ENCODE results near the gene CFAP251. TPM values are rescaled to one million over a fixed set of nuclear protein-coding genes. Genes with fewer than 3 reads are reported as not detected.
A peak's percentile ranks its signal among the peaks of the same experiment; 100 is the strongest.
"Not testable (repeated sequence)": the region's sequence is repeated elsewhere in the genome, so short reads cannot be mapped to it uniquely, and the experiment has no call there.

The CFAP251 gene
- total RNA-seq, 1 experiment from 2014 or later = 23.5 TPM

GRCh38 chr12:122032580-122032979, 114.2 kb downstream of the CFAP251 start:
- intact Hi-C loops (cut with micrococcal nuclease) = no loop called here
- peaks cover 32% of the 10 kb centered on the region for H3K36me3 Mint-ChIP-seq (ENCODE audit: insufficient read depth, unreplicated experiment)

GRCh38 chr12:122035292-122035691, 116.9 kb downstream of the CFAP251 start:
- CTCF ChIA-PET = interaction anchor here (0.6 kb wide), 1 partner anchor 288 kb away, joined by 3 read pairs; no protein-coding TSS in a partner anchor
- Mint-ChIP-seq H3K4me1 (ENCODE audit: insufficient read depth, unreplicated experiment) (peaks cover 18% of the 10 kb centered on the region), H3K4me3 (ENCODE audit: unreplicated experiment) (peak overlapping the region; percentile 28), H3K27ac (ENCODE audit: low read depth, unreplicated experiment) (peak overlapping the region; percentile 84), H3K27me3 (ENCODE audit: insufficient read depth, unreplicated experiment) (no peaks in the 10 kb centered on the region), H3K36me3 (ENCODE audit: insufficient read depth, unreplicated experiment) (peaks cover 43% of the 10 kb centered on the region), H3K9me3 (ENCODE audit: unreplicated experiment) (no peaks in the 10 kb centered on the region)
- POLR2A ChIA-PET = no interaction called here
- no peak for TF ChIP-seq CTCF (IDR thresholded peaks at IDR 0.05; ENCODE audit: unreplicated experiment)
- no TSS peak for BruUV-seq (replicated peaks)
- intact Hi-C loops (cut with micrococcal nuclease) = no loop called here
- DNase-seq (ENCODE audit: unreplicated experiment) = no peak

More at GRCh38 chr12:122032580-122032979, 114.2 kb downstream of the CFAP251 start:
- Mint-ChIP-seq H3K4me1 (ENCODE audit: insufficient read depth, unreplicated experiment) (peaks cover 38% of the 10 kb centered on the region), H3K4me3 (ENCODE audit: unreplicated experiment) (no peak overlapping the region), H3K9me3 (ENCODE audit: unreplicated experiment) (no peaks in the 10 kb centered on the region), H3K27ac (ENCODE audit: low read depth, unreplicated experiment) (no peak overlapping the region), H3K27me3 (ENCODE audit: insufficient read depth, unreplicated experiment) (no peaks in the 10 kb centered on the region)
- CTCF ChIA-PET = interaction anchor here (0.7 to 1.2 kb wide), 2 partner anchors 90 to 133 kb away, joined by 3 to 8 read pairs; no protein-coding TSS in a partner anchor
- DNase-seq (ENCODE audit: unreplicated experiment) = no peak
- POLR2A ChIA-PET = interaction anchor here (0.6 to 0.7 kb wide), 3 partner anchors 81 to 1976 kb away, joined by 3 read pairs; no protein-coding TSS in a partner anchor
- no TSS peak for BruUV-seq (replicated peaks)
- TF ChIP-seq CTCF (IDR thresholded peaks at IDR 0.05; ENCODE audit: unreplicated experiment) = no peak

DNA sequence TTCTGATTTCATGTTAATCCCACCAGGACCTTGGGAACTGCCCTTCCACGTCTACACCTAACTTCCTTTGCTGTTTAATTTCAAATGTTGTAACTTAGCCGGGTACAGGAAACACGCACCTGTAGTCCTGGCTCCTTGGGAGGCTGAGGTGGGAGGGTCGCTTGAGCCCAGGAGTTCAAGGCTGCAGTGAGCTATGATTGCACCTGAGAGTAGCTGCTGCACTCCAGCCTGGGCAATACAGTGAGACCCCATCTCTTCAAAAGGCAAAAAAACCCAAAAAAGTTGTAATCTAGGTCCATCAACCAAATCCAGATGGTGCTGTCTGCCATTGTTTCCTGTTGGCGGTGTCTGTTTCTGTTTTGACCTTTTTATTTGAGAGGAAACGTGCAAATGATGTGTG, 117.8 kb downstream of the CFAP251 start:
- Mint-ChIP-seq H3K27ac (ENCODE audit: low read depth, unreplicated experiment) (no peak overlapping the region), H3K27me3 (ENCODE audit: insufficient read depth, unreplicated experiment) (no peaks in the 10 kb centered on the region), H3K36me3 (ENCODE audit: insufficient read depth, unreplicated experiment) (peaks cover 47% of the 10 kb centered on the region), H3K4me3 (ENCODE audit: unreplicated experiment) (no peak overlapping the region), H3K4me1 (ENCODE audit: insufficient read depth, unreplicated experiment) (peaks cover 11% of the 10 kb centered on the region), H3K9me3 (ENCODE audit: unreplicated experiment) (no peaks in the 10 kb centered on the region)
- intact Hi-C loops (cut with micrococcal nuclease) = no loop called here
- CTCF ChIA-PET = interaction anchor here (0.7 to 1.3 kb wide), 2 partner anchors 108 to 142 kb away, joined by 3 read pairs; no protein-coding TSS in a partner anchor
- no TSS peak for BruUV-seq (replicated peaks)
- TF ChIP-seq CTCF (IDR thresholded peaks at IDR 0.05; ENCODE audit: unreplicated experiment) = no peak
- POLR2A ChIA-PET = no interaction called here
- no peak for DNase-seq (ENCODE audit: unreplicated experiment)

DNA sequence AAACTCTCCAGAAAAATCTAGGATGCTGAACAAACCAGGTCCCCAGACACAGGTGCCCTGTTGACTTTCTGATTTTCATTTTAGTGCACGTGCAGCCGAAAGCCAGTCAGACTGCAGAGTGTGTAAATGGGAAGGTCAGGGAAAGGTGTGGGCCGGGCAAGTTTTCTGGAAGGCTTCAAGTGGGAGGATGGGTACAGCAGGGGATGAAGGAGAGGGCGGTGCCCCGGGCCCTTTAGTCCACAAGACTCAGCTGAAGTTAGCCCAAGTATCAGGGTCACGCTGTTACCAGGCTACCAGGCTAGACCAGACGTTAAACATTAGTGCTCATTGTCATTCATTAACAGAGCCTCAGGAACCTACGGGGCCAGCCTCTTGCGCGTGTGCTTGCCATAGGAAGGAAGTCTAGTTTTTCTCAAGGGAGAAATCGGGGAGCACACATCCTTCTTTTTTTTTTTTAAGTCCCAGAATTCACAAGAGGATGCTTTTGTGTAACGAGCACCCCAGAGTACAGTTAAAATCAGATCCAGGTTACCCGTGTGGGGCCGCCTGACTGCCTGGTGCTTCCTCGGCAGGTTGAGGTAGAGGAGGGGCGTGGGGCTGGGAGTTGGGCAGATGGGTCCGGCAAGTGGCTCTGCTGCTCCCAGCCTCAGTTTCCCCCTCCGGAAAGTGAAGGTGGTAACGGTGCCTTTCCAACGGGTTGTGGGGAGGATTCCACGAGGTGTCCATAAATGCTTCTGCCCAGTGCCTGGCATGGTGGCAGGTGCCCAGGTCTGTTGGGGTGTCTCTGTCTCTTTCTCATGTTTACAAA, 122.4 kb downstream of the CFAP251 start:
- Mint-ChIP-seq H3K4me3 (ENCODE audit: unreplicated experiment) (no peak overlapping the region), H3K4me1 (ENCODE audit: insufficient read depth, unreplicated experiment) (peaks cover 4% of the 10 kb centered on the region), H3K36me3 (ENCODE audit: insufficient read depth, unreplicated experiment) (peaks cover 65% of the 10 kb centered on the region), H3K9me3 (ENCODE audit: unreplicated experiment) (no peaks in the 10 kb centered on the region), H3K27ac (ENCODE audit: low read depth, unreplicated experiment) (no peak overlapping the region), H3K27me3 (ENCODE audit: insufficient read depth, unreplicated experiment) (no peaks in the 10 kb centered on the region)
- POLR2A ChIA-PET = interaction anchor here (1.3 kb wide), 1 partner anchor 20 kb away, joined by 3 read pairs; no protein-coding TSS in a partner anchor
- no peak for DNase-seq (ENCODE audit: unreplicated experiment)
- CTCF ChIA-PET = interaction anchor here (0.6 kb wide), 1 partner anchor 14 kb away, joined by 3 read pairs; no protein-coding TSS in a partner anchor
- BruUV-seq (replicated peaks) = no TSS peak
- no peak for TF ChIP-seq CTCF (IDR thresholded peaks at IDR 0.05; ENCODE audit: unreplicated experiment)
- intact Hi-C loops (cut with micrococcal nuclease) = no loop called here

GRCh38 chr12:122041458-122041857, 123.1 kb downstream of the CFAP251 start:
- H3K27ac Mint-ChIP-seq (ENCODE audit: low read depth, unreplicated experiment); H3K27me3 Mint-ChIP-seq (ENCODE audit: insufficient read depth, unreplicated experiment); DNase-seq (ENCODE audit: unreplicated experiment); H3K4me1 Mint-ChIP-seq (ENCODE audit: insufficient read depth, unreplicated experiment); BruUV-seq (replicated peaks); H3K4me3 Mint-ChIP-seq (ENCODE audit: unreplicated experiment); H3K9me3 Mint-ChIP-seq (ENCODE audit: unreplicated experiment); intact Hi-C loops (cut with micrococcal nuclease): not testable (repeated sequence)
- CTCF ChIA-PET = interaction anchor here (1.3 to 2.7 kb wide), 2 partner anchors 82 to 247 kb away, joined by 3 to 10 read pairs; partner anchors contain the start of gene RHOF
- peaks cover 65% of the 10 kb centered on the region for H3K36me3 Mint-ChIP-seq (ENCODE audit: insufficient read depth, unreplicated experiment)
- POLR2A ChIA-PET = interaction anchor here (1.3 kb wide), 1 partner anchor 20 kb away, joined by 3 read pairs; no protein-coding TSS in a partner anchor
